SK-N-MC (cell line): Measurements from ENCODE around the gene ASB15.

Experiments used
- EZH2 ChIP-seq: fragments of 200-600 bp; sonication (generic); IDR thresholded peaks from one replicate; pipeline ENCODE4 v1.6.1; 2017; ENCODE audit warnings: antibody characterized with exemption
- FOXP2 ChIP-seq: optimal IDR thresholded peaks from 2 replicates; pipeline ENCODE3; 2011; ENCODE audit warnings: mild to moderate bottlenecking, moderate library complexity; ENCODE audit not compliant: insufficient read depth; ENCODE audit errors: extremely low read length, control extremely low read depth
- POLR2AphosphoS5 ChIP-seq: IDR thresholded peaks from 2 replicates; pipeline ENCODE4 v1.6.1; 2012; ENCODE audit warnings: mild to moderate bottlenecking, low read depth, low read length, borderline replicate concordance

- TF ChIP-seq POLR2AphosphoS5 (no peak), EZH2 (no peak), FOXP2 (no peak)
Observed at GRCh38 chr7:123628829-123629228, 27.2 kb downstream of the ASB15 start.
